Transverse colon (tissue), 1 donor: ENCODE measurements around the gene SEMA3C.

ENCODE experiments used
- EP300 ChIP-seq: sonication (generic); formaldehyde crosslinking; IDR thresholded peaks from one replicate; pipeline ENCODE4 v1.6.1; 2017; ENCODE audit warnings: antibody characterized with exemption, low read depth
- POLR2A ChIP-seq: fragments of 450-650 bp; IDR thresholded peaks from one replicate; pipeline ENCODE4 v1.6.1; 2016; ENCODE audit warnings: antibody characterized with exemption, mild to moderate bottlenecking, moderate library complexity

DNA sequence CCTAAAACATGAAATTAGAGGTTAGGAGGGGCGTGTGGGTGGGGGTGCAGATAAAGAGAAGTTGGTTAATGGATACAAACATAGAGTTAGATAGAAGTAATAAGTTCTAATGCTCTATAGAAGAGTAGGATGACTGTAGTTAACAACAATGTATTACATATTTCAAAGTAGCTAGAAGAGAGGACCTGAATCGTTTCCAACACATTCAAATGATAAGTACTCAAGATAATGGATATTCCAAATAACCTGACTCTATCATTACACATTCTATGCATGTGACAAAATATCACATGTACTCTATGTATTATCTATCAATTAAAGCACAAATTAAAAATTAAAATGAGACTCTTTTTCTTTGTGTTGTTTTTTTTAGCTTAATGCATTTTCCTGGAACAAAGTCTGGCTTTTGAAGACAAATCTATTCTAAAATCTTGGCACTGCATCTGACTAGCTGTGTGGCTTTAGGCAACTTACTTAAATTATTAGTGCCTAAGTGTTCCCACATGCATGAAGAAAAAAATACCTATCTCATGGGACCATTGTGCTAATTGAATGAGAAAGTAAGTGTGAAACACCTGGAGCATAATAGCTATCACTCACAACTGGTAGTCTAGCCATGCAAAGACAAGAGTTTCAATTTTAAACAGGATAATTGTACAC, 75.7 kb downstream of the SEMA3C start:
- TF ChIP-seq EP300 = no peak
- no peak for TF ChIP-seq POLR2A
